K562 (cell line): Measurements from ENCODE around the gene CFAP410. TPM values are rescaled to one million over a fixed set of nuclear protein-coding genes. Genes with fewer than 3 reads are reported as not detected.
A peak's percentile ranks its signal among the peaks of the same experiment; 100 is the strongest.

Experiments used
- ATAC-seq: fragments of 200-7000 bp; cut with Tn5 transposase; 3 replicates; pipeline ENCODE4 v1.9.1; 2020; ENCODE audit warnings: moderate library complexity
- BruUV-seq: library from RNA; stranded (reverse); fragments of 400-500 nt; replicated peaks from 2 replicates; lab custom pipeline; 2021; lab: Mats Ljungman, UMichigan
- CTCF ChIA-PET: fragments of 300-600 bp; formaldehyde crosslinking; extraction: SDS; loops from one replicate; lab custom pipeline; 2021; ENCODE audit warnings: low intra/inter-chr PET ratio; lab: Yijun Ruan, JAX
- POLR2A ChIA-PET: fragments of 300-600, 350-650 bp; sonication (Branson Sonifier 250); formaldehyde crosslinking; extraction: SDS; loops from one replicate; lab custom pipeline; 2021; ENCODE audit warnings: antibody characterized with exemption, inconsistent platforms; lab: Yijun Ruan, JAX
- DNase-seq, 4 experiments: peaks; one replicate each; pipeline versions ENCODE4 v3.0.0 to v3.0.0-alpha.2; 2011 to 2018; ENCODE audit warnings: low spot score in 3 of 4, mixed read lengths in 3 of 4; ENCODE audit errors: extremely low read depth in 1 of 4
- FAIRE-seq: peaks from 2 replicates; lab custom pipeline; 2011; peaks lifted over from hg19 to GRCh38; lab: Jason Lieb, UNC
- H2AFZ ChIP-seq: 2 replicates; pipeline ENCODE4 v1.6.0; 2011; ENCODE audit warnings: low read depth, low read length, control low read depth, inconsistent platforms
- H3K27ac ChIP-seq: fragments of 200-600 bp; 3 replicates; pipeline ENCODE4 v1.8.0; 2011; ENCODE audit warnings: low read depth, mild to moderate bottlenecking, control low read depth, inconsistent platforms, low read length, moderate library complexity, mixed read lengths; ENCODE audit errors: extremely low read depth
- H3K27me3 ChIP-seq, 2 experiments: fragments of 300-600 bp in 1 of 2; 2 replicates in 1 of 2; 3 replicates in 1 of 2; pipeline versions ENCODE4 v1.6.0 to v1.8.0; 2011; ENCODE audit warnings: inconsistent platforms in 2 of 2, low read length in 2 of 2, mild to moderate bottlenecking in 1 of 2, mixed read lengths in 1 of 2, moderate library complexity in 1 of 2; ENCODE audit not compliant: control insufficient read depth in 2 of 2, insufficient read depth in 2 of 2
- H3K36me3 ChIP-seq: fragments of 300-600 bp; 3 replicates; pipeline ENCODE4 v1.8.0; 2011; ENCODE audit warnings: mild to moderate bottlenecking, low read length, inconsistent platforms; ENCODE audit not compliant: control insufficient read depth, insufficient read depth
- H3K4me1 ChIP-seq, 2 experiments: fragments of 200-600 bp in 1 of 2; replicated peaks in 1 of 2; 2 replicates in 1 of 2; 3 replicates in 1 of 2; pipeline versions ENCODE4 v1.5.1 to v1.8.0; 2011; ENCODE audit warnings: inconsistent platforms in 2 of 2, low read length in 2 of 2, mild to moderate bottlenecking in 1 of 2, mixed read lengths in 1 of 2, moderate library complexity in 1 of 2; ENCODE audit not compliant: control insufficient read depth in 2 of 2, insufficient read depth in 2 of 2
- H3K4me2 ChIP-seq: 2 replicates; pipeline ENCODE4 v1.6.1; 2011; ENCODE audit warnings: low read length, control low read depth, inconsistent platforms, mixed read lengths; ENCODE audit not compliant: insufficient read depth
- H3K4me3 ChIP-seq: fragments of 200-600 bp; sonication (generic), shearing (Covaris generic); 2 replicates; pipeline ENCODE4 v1.5.1; 2016; ENCODE audit warnings: control low read depth, inconsistent platforms
- H3K79me2 ChIP-seq: fragments of 200-600 bp; 3 replicates; pipeline ENCODE4 v1.8.0; 2011; ENCODE audit warnings: low read length, inconsistent platforms; ENCODE audit not compliant: control insufficient read depth, insufficient read depth
- H3K9ac ChIP-seq, 2 experiments: 2 replicates each; pipeline versions ENCODE4 v1.6.0 to v1.6.1; 2011; ENCODE audit warnings: low read depth in 2 of 2, low read length in 2 of 2, control low read depth in 1 of 2, inconsistent platforms in 1 of 2, mild to moderate bottlenecking in 1 of 2, mixed read lengths in 1 of 2; ENCODE audit not compliant: insufficient read depth in 1 of 2
- H3K9me1 ChIP-seq: one replicate; pipeline ENCODE4 v1.6.0; 2011; ENCODE audit warnings: inconsistent platforms, mild to moderate bottlenecking, low read length, moderate library complexity; ENCODE audit not compliant: control insufficient read depth, insufficient read depth
- H3K9me3 ChIP-seq: replicated peaks from 2 replicates; pipeline ENCODE4 v1.5.1; 2011; ENCODE audit warnings: low read depth, low read length, inconsistent platforms; ENCODE audit not compliant: control insufficient read depth, insufficient read depth
- H4K20me1 ChIP-seq: replicated peaks from 2 replicates; pipeline ENCODE4 v1.6.1; 2011; ENCODE audit warnings: low read length, inconsistent platforms, mixed read lengths; ENCODE audit not compliant: control insufficient read depth, insufficient read depth
- POLR2AphosphoS5 ChIP-seq: IDR thresholded peaks from 2 replicates; pipeline ENCODE4 v1.6.1; 2011; ENCODE audit warnings: mild to moderate bottlenecking, low read depth, low read length, moderate library complexity; ENCODE audit not compliant: control insufficient read depth, insufficient read depth
- POLR2G ChIP-seq: fragments of 200-400 bp; formaldehyde crosslinking; IDR thresholded peaks from 2 replicates; pipeline ENCODE4 v1.6.1; 2017; ENCODE audit warnings: low read depth, mild to moderate bottlenecking, antibody characterized with exemption, low read length, moderate library complexity
- RBFOX2 ChIP-seq: fragments of 200-400 bp; formaldehyde crosslinking; IDR thresholded peaks from 2 replicates; pipeline ENCODE4 v1.6.1; 2017; ENCODE audit warnings: low read depth, mild to moderate bottlenecking, low read length, moderate library complexity
- WGBS: fragments of 100-300 bp; shearing (Covaris generic); methylation state at CpG from one replicate; pipeline ENCODE4 v1.1.6; 2016; ENCODE audit warnings: low coverage, mixed read lengths; ENCODE audit not compliant: insufficient coverage; ENCODE audit errors: missing lambda C conversion rate; 5-methylcytosine and 5-hydroxymethylcytosine counted together
- in situ Hi-C: fragments of 300-500 bp; cut with MboI; formaldehyde crosslinking; loops from 4 replicates; pipeline ENCODE4 v1.15.0; 2018; ENCODE audit warnings: inconsistent platforms, mixed read lengths
- intact Hi-C: fragments of 100-400 bp; cut with micrococcal nuclease; formaldehyde crosslinking; loops from 2 replicates; pipeline ENCODE4 v1.14.2; 2022
- polyA plus RNA-seq, 8 experiments: library from polyadenylated mRNA; depleted of rRNA in 4 of 8; stranded (reverse) in 5 of 8; unstranded in 3 of 8; fragments of >200 nt; fragmentation: Nextera tagmentation in 2 of 8; fragmentation: Illumina TruSeq in 1 of 8; extraction: Ambion mirVana in 2 of 8; extraction: Trizol in 1 of 8; gene quantifications; 2 replicates each; pipeline versions ENCODE4 v1.2.1 to v1.2.3, GENCODE V29; 2011 to 2014; ENCODE audit warnings: inconsistent platforms in 1 of 8, missing spikeins in 1 of 8
- total RNA-seq, 7 experiments: library from RNA; depleted of rRNA in 6 of 7; stranded (reverse); fragments of >200 nt in 6 of 7; fragmentation: Illumina TruSeq in 2 of 7; extraction: Trizol in 2 of 7; gene quantifications; 2 replicates each; pipeline versions ENCODE4 v1.2.1 to v1.2.3, GENCODE V29; 2011 to 2021; ENCODE audit warnings: low replicate concordance in 1 of 7
- TF ChIP-seq, protein P1 (sequence below): sonication (generic); formaldehyde crosslinking; IDR thresholded peaks from 2 replicates; pipeline ENCODE4 v1.5.0; 2020; ENCODE audit warnings: missing genetic modification reagents
- TF ChIP-seq, protein P2 (sequence below): sonication (generic); formaldehyde crosslinking; IDR thresholded peaks from 2 replicates; pipeline ENCODE4 v1.8.1; 2023; ENCODE audit warnings: mild to moderate bottlenecking, missing genetic modification reagents
- TF ChIP-seq, protein P3 (sequence below): sonication (generic); formaldehyde crosslinking; IDR thresholded peaks from 2 replicates; pipeline ENCODE4 v1.9.0; 2022; ENCODE audit warnings: mild to moderate bottlenecking, missing genetic modification reagents

The CFAP410 gene
- total and polyA plus RNA-seq, 9 of the 15 experiments (the other 6 are each of a cell fraction or from before 2014, with no cell fraction given), result 0.07 to 17.3 (median 2.3) TPM

DNA sequence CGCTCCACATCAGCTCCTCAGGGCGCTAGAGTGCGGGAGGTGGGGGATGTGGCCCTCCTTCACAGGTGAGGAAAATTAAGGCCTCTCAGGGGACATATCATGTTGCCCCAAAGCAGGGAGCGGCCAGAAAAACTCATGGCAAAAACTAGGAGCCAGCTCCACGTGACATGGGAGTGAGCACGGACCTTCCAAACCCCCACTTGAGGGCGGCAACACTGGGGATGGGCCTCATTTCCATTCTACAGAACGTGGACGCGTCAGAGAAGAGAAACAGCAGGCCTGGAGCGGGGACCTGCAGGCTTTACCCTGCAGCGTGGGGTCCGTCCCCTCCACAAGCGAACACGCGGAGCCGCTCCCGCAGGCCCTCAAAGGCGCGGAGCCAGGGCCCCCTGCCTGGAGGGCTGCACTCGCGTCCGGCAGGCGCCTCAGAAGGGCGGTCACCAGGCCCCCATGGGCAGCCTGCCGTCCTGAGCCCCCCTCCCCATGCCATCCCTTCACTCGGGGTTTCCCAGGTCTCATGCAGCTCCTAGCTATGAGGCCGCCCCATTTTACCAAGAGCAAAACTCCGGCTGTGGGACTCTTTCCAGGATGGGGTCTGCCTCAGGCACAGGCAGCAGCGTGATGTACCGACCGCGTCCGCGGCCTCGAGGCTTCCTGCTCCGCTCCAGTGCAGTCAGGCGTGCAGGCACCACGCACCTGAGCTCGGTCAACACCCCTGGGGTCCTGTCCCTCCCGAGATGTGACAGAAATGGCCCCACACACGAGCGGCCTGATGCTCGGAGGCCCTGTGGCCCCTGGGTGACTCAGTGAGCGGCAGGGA is 5.5 kb downstream of the CFAP410 start:
- Histone ChIP-seq H3K9ac (peak overlapping the region in 1 of 2 experiments; percentile 68; a peak in 2 of 4 replicates), H2AFZ (no peak overlapping the region), H3K27ac (no peak overlapping the region), H3K9me1 (peaks cover 9% of the 10 kb centered on the region), H3K27me3 (no peaks in the 10 kb centered on the region), H3K9me3 (no peaks in the 10 kb centered on the region), H3K36me3 (peaks cover 8% of the 10 kb centered on the region; the same call in 1 of the 3 replicates), H3K4me2 (no peak overlapping the region), H4K20me1 (peaks cover 11% of the 10 kb centered on the region; the same call in 1 of the 2 replicates), H3K4me1 (peaks cover 7 to 64% of the 10 kb centered on the region in 2 experiments; a peak in 4 of 5 replicates), H3K4me3 (no peak overlapping the region), H3K79me2 (no peaks in the 10 kb centered on the region)
- ChIA-PET POLR2A (interaction anchor here (0.6 to 1.6 kb wide), 6 partner anchors 8 to 41 kb away, joined by 3 to 7 read pairs (median 4); partner anchors contain the start of gene PFKL), CTCF (no interaction called here)
- no peak for DNase-seq
- in situ Hi-C loops (no loop called here), intact Hi-C loops (no loop called here)
- TF ChIP-seq, protein P1, sequence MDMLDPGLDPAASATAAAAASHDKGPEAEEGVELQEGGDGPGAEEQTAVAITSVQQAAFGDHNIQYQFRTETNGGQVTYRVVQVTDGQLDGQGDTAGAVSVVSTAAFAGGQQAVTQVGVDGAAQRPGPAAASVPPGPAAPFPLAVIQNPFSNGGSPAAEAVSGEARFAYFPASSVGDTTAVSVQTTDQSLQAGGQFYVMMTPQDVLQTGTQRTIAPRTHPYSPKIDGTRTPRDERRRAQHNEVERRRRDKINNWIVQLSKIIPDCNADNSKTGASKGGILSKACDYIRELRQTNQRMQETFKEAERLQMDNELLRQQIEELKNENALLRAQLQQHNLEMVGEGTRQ, result 0 out of 2 replicates have a peak, but pooled peaks have one; percentile 6
- TF ChIP-seq, protein P2, sequence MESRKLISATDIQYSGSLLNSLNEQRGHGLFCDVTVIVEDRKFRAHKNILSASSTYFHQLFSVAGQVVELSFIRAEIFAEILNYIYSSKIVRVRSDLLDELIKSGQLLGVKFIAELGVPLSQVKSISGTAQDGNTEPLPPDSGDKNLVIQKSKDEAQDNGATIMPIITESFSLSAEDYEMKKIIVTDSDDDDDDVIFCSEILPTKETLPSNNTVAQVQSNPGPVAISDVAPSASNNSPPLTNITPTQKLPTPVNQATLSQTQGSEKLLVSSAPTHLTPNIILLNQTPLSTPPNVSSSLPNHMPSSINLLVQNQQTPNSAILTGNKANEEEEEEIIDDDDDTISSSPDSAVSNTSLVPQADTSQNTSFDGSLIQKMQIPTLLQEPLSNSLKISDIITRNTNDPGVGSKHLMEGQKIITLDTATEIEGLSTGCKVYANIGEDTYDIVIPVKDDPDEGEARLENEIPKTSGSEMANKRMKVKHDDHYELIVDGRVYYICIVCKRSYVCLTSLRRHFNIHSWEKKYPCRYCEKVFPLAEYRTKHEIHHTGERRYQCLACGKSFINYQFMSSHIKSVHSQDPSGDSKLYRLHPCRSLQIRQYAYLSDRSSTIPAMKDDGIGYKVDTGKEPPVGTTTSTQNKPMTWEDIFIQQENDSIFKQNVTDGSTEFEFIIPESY, result peak; percentile 60
- TF ChIP-seq POLR2AphosphoS5 (no peak), RBFOX2 (peak; percentile 30; the same call in 1 of the 2 replicates), POLR2G (peak; percentile 64)
- TF ChIP-seq, protein P3, sequence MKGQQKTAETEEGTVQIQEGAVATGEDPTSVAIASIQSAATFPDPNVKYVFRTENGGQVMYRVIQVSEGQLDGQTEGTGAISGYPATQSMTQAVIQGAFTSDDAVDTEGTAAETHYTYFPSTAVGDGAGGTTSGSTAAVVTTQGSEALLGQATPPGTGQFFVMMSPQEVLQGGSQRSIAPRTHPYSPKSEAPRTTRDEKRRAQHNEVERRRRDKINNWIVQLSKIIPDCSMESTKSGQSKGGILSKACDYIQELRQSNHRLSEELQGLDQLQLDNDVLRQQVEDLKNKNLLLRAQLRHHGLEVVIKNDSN, result peak; percentile 65
- no peak for ATAC-seq
- FAIRE-seq, result no peak
- 60% methylated on average over 43 of the region's 45 CpGs for WGBS
- no TSS peak for BruUV-seq
